GM18858 (cell line): ENCODE measurements around the gene ZXDC.

ENCODE experiments used
- ATAC-seq: cut with Tn5 transposase; IDR thresholded peaks from one replicate; pipeline ENCODE4 v1.9.1; 2021; ENCODE audit not compliant: unreplicated experiment

The ZXDC gene

GRCh38 chr3:126493051-126493450 lies 17.4 kb upstream of the ZXDC start:
- no peak for ATAC-seq

- ATAC-seq = no peak
Measured at GRCh38 chr3:126491221-126492013, 15.7 kb upstream of the ZXDC start.

- no peak for ATAC-seq
Measured at GRCh38 chr3:126490619-126491018, 14.9 kb upstream of the ZXDC start.

- no peak for ATAC-seq
Measured at GRCh38 chr3:126488886-126489569, 13.3 kb upstream of the ZXDC start.

- no peak for ATAC-seq
Measured at GRCh38 chr3:126488185-126488584, 12.5 kb upstream of the ZXDC start.

GRCh38 chr3:126487151-126487771 lies 11.6 kb upstream of the ZXDC start:
- ATAC-seq = no peak

GRCh38 chr3:126486360-126486847 lies 10.7 kb upstream of the ZXDC start:
- no peak for ATAC-seq

GRCh38 chr3:126485956-126486355 lies 10.3 kb upstream of the ZXDC start:
- ATAC-seq = no peak

- no peak for ATAC-seq
Measured at GRCh38 chr3:126485176-126485897, 9.6 kb upstream of the ZXDC start.

- no peak for ATAC-seq
Measured at GRCh38 chr3:126484662-126485061, 9.0 kb upstream of the ZXDC start.

GRCh38 chr3:126484148-126484547 lies 8.5 kb upstream of the ZXDC start:
- ATAC-seq = no peak

GRCh38 chr3:126483321-126483761 lies 7.7 kb upstream of the ZXDC start:
- ATAC-seq = no peak

GRCh38 chr3:126482503-126483255 lies 7.0 kb upstream of the ZXDC start:
- no peak for ATAC-seq

- ATAC-seq = no peak
Measured at GRCh38 chr3:126481808-126482502, 6.3 kb upstream of the ZXDC start.

GRCh38 chr3:126480861-126481260 lies 5.2 kb upstream of the ZXDC start:
- no peak for ATAC-seq

- no peak for ATAC-seq
Measured at GRCh38 chr3:126480206-126480605, 4.5 kb upstream of the ZXDC start.

- no peak for ATAC-seq
Measured at GRCh38 chr3:126479642-126480041, 4.0 kb upstream of the ZXDC start.

- no peak for ATAC-seq
Measured at GRCh38 chr3:126478581-126479310, 3.1 kb upstream of the ZXDC start.

GRCh38 chr3:126477061-126477380 lies 1.3 kb upstream of the ZXDC start:
- no peak for ATAC-seq
